H1 (cell line): ENCODE results near the gene SPECC1. TPM values are rescaled to one million over a fixed set of nuclear protein-coding genes. Genes with fewer than 3 reads are reported as not detected.

Source experiments
- CTCF ChIA-PET: fragments of 300-600 bp; sonication (Branson Sonifier 250); formaldehyde crosslinking; loops from one replicate; lab custom pipeline; 2021; ENCODE audit not compliant: partially characterized antibody; lab: Charles Lee
- POLR2A ChIA-PET: fragments of 300-600 bp; sonication (Branson Sonifier 250); formaldehyde crosslinking; loops from one replicate; lab custom pipeline; 2021; ENCODE audit warnings: inconsistent platforms; ENCODE audit not compliant: partially characterized antibody; lab: Charles Lee
- DNase-seq, 2 experiments: peaks; one replicate each; pipeline versions ENCODE4 v3.0.0 to v3.0.0-alpha.2; 2010 to 2022; ENCODE audit warnings: low spot score in 2 of 2, low read depth in 1 of 2, mixed read lengths in 1 of 2
- FAIRE-seq: peaks from 2 replicates; lab custom pipeline; 2011; peaks lifted over from hg19 to GRCh38; lab: Jason Lieb, UNC
- H2AFZ ChIP-seq: 2 replicates; pipeline ENCODE4 v1.8.1; 2012; ENCODE audit warnings: low read length, inconsistent platforms
- H2AK5ac ChIP-seq: 2 replicates; pipeline ENCODE4 v1.6.1; 2013; ENCODE audit warnings: low read depth, low read length
- H2BK120ac ChIP-seq: replicated peaks from 2 replicates; pipeline ENCODE3; 2013; ENCODE audit warnings: low read depth, low read length, inconsistent platforms
- H2BK12ac ChIP-seq: 2 replicates; pipeline ENCODE4 v1.6.1; 2013; ENCODE audit warnings: low read depth, low read length
- H2BK15ac ChIP-seq: 2 replicates; pipeline ENCODE4 v1.6.1; 2013; ENCODE audit warnings: low read length
- H2BK20ac ChIP-seq: 2 replicates; pipeline ENCODE4 v1.6.1; 2013; ENCODE audit warnings: low read length
- H2BK5ac ChIP-seq: 2 replicates; pipeline ENCODE4 v1.6.1; 2013; ENCODE audit warnings: low read depth, low read length
- H3K14ac ChIP-seq: 2 replicates; pipeline ENCODE4 v1.6.1; 2013; ENCODE audit warnings: inconsistent platforms; ENCODE audit not compliant: insufficient read length
- H3K18ac ChIP-seq: 2 replicates; pipeline ENCODE4 v1.6.1; 2013; ENCODE audit warnings: low read length; ENCODE audit errors: extremely low read depth
- H3K23ac ChIP-seq: 2 replicates; pipeline ENCODE4 v1.6.1; 2013; ENCODE audit warnings: inconsistent platforms; ENCODE audit not compliant: insufficient read length
- H3K23me2 ChIP-seq: 2 replicates; pipeline ENCODE4 v1.6.1; 2013; ENCODE audit warnings: low read depth, low read length
- H3K27ac ChIP-seq: 2 replicates; pipeline ENCODE4 v1.6.1; 2011; ENCODE audit warnings: low read depth, low read length, inconsistent platforms
- H3K27me3 ChIP-seq, 4 experiments: replicated peaks in 1 of 4; 1 replicate in 1 of 4; 2 replicates in 3 of 4; pipeline versions ENCODE4 v1.6.1 to v1.8.1; 2011 to 2013; ENCODE audit warnings: low read length in 3 of 4, mild to moderate bottlenecking in 3 of 4, inconsistent platforms in 2 of 4, mixed read lengths in 2 of 4, moderate library complexity in 1 of 4; ENCODE audit not compliant: control insufficient read depth in 3 of 4, insufficient read depth in 3 of 4; ENCODE audit errors: extremely low read depth in 1 of 4
- H3K36me3 ChIP-seq, 4 experiments: 2 replicates each; pipeline versions ENCODE4 v1.6.1 to v1.8.1; 2011 to 2013; ENCODE audit warnings: mild to moderate bottlenecking in 4 of 4, low read length in 3 of 4, moderate library complexity in 2 of 4, control low read depth in 1 of 4, inconsistent platforms in 1 of 4; ENCODE audit not compliant: insufficient read depth in 4 of 4, control insufficient read depth in 2 of 4
- H3K4ac ChIP-seq: replicated peaks from 2 replicates; pipeline ENCODE3; 2013; ENCODE audit warnings: low read length, low read depth, mixed read lengths, inconsistent platforms; ENCODE audit not compliant: insufficient read length
- H3K4me1 ChIP-seq, 4 experiments: replicated peaks in 1 of 4; 1 replicate in 1 of 4; 2 replicates in 3 of 4; pipeline versions ENCODE4 v1.6.1 to v1.8.1; 2011 to 2013; ENCODE audit warnings: low read length in 3 of 4, inconsistent platforms in 2 of 4, mixed read lengths in 1 of 4; ENCODE audit not compliant: insufficient read depth in 4 of 4, control insufficient read depth in 3 of 4
- H3K4me2 ChIP-seq, 2 experiments: 2 replicates each; pipeline versions ENCODE4 v1.6.1 to v1.8.1; 2011 to 2013; ENCODE audit warnings: low read depth in 2 of 2, low read length in 2 of 2, control low read depth in 1 of 2, inconsistent platforms in 1 of 2, mild to moderate bottlenecking in 1 of 2; ENCODE audit not compliant: insufficient read depth in 1 of 2
- H3K4me3 ChIP-seq, 4 experiments: fragments of 200-600, 300-600 bp in 1 of 4; sonication (generic), shearing (Covaris generic), sonication (Bioruptor Twin) in 1 of 4; 2 replicates each; pipeline versions ENCODE4 v1.5.1 to v1.8.1; 2011 to 2016; ENCODE audit warnings: low read length in 4 of 4, low read depth in 3 of 4, control low read depth in 2 of 4, inconsistent platforms in 2 of 4, mild to moderate bottlenecking in 2 of 4, mixed read lengths in 1 of 4, moderate library complexity in 1 of 4; ENCODE audit not compliant: insufficient read depth in 2 of 4; ENCODE audit errors: extremely low read depth in 1 of 4
- H3K56ac ChIP-seq: replicated peaks from 2 replicates; pipeline ENCODE3; 2013; ENCODE audit warnings: low read depth, mild to moderate bottlenecking, mixed read lengths, low read length, inconsistent platforms; ENCODE audit not compliant: insufficient read length
- H3K79me1 ChIP-seq: 2 replicates; pipeline ENCODE4 v1.6.1; 2013; ENCODE audit warnings: low read depth, low read length, control low read depth
- H3K79me2 ChIP-seq, 2 experiments: 2 replicates each; pipeline versions ENCODE4 v1.6.1 to v1.8.1; 2012 to 2013; ENCODE audit warnings: low read length in 2 of 2, mild to moderate bottlenecking in 2 of 2, inconsistent platforms in 1 of 2; ENCODE audit not compliant: insufficient read depth in 2 of 2, control insufficient read depth in 1 of 2
- H3K9ac ChIP-seq, 4 experiments: replicated peaks in 1 of 4; 1 replicate in 1 of 4; 2 replicates in 3 of 4; pipeline versions ENCODE4 v1.6.1 to v1.8.1; 2011 to 2013; ENCODE audit warnings: low read depth in 3 of 4, low read length in 3 of 4, control low read depth in 2 of 4, mild to moderate bottlenecking in 2 of 4, moderate library complexity in 2 of 4, inconsistent platforms in 1 of 4; ENCODE audit errors: extremely low read depth in 1 of 4
- H3K9me3 ChIP-seq, 2 experiments: 2 replicates each; pipeline versions ENCODE4 v1.6.1 to v1.8.1; 2012 to 2013; ENCODE audit warnings: mild to moderate bottlenecking in 2 of 2, moderate library complexity in 2 of 2, control low read depth in 1 of 2, inconsistent platforms in 1 of 2, low read depth in 1 of 2, low read length in 1 of 2, mixed read lengths in 1 of 2; ENCODE audit not compliant: insufficient read depth in 2 of 2
- H4K20me1 ChIP-seq, 2 experiments: replicated peaks in 1 of 2; 2 replicates each; pipeline versions ENCODE3 to v1.8.1; 2011 to 2013; ENCODE audit warnings: inconsistent platforms in 2 of 2, low read length in 2 of 2, mild to moderate bottlenecking in 1 of 2; ENCODE audit not compliant: insufficient read depth in 2 of 2, control insufficient read depth in 1 of 2
- H4K5ac ChIP-seq: 2 replicates; pipeline ENCODE4 v1.6.1; 2013; ENCODE audit warnings: low read length, low read depth, mixed read lengths, inconsistent platforms; ENCODE audit not compliant: insufficient read length
- H4K8ac ChIP-seq: 2 replicates; pipeline ENCODE4 v1.8.0; 2013; ENCODE audit warnings: mild to moderate bottlenecking, moderate library complexity, low read length, inconsistent platforms; ENCODE audit not compliant: insufficient read depth; ENCODE audit errors: extremely low read depth
- H4K91ac ChIP-seq: replicated peaks from 2 replicates; pipeline ENCODE3; 2013; ENCODE audit warnings: low read length, mixed read lengths, inconsistent platforms; ENCODE audit not compliant: insufficient read length
- POU5F1 ChIP-seq: IDR thresholded peaks from 2 replicates; pipeline ENCODE4 v1.6.1; 2011; ENCODE audit warnings: low read depth, mild to moderate bottlenecking, low read length, moderate library complexity
- whole genome bisulfite sequencing, 2 experiments: shearing (Covaris generic) in 1 of 2; methylation state at CpG; one replicate each; pipeline versions ENCODE4 v1.1.6 to v1.1.7; 2013 to 2015; ENCODE audit warnings: low lambda C conversion rate in 2 of 2, mixed read lengths in 2 of 2, inconsistent platforms in 1 of 2, low coverage in 1 of 2, missing lambda C conversion rate in 1 of 2; ENCODE audit not compliant: insufficient replicate concordance in 2 of 2, insufficient coverage in 1 of 2, insufficient read length in 1 of 2; ENCODE audit errors: extremely low coverage in 1 of 2, missing lambda C conversion rate in 1 of 2; 5-methylcytosine and 5-hydroxymethylcytosine counted together
- polyA plus RNA-seq, 7 experiments: library from polyadenylated mRNA; depleted of rRNA in 3 of 7; stranded (reverse) in 5 of 7; unstranded in 2 of 7; fragments of >200 nt in 5 of 7; fragments of 200-250 nt in 2 of 7; gene quantifications; 1 replicate in 5 of 7; 2 replicates in 1 of 7; 4 replicates in 1 of 7; pipeline versions ENCODE4 v1.2.1 to v1.2.3, GENCODE V29; 2011 to 2013; ENCODE audit warnings: missing spikeins in 2 of 7, mixed read lengths in 2 of 7
- total RNA-seq: library from RNA; stranded (reverse); fragmentation: NEBNext Ultra II Directional; extraction: Animal tissue kit (Norgen Biotek cat#: 25700); gene quantifications from 2 replicates; pipeline ENCODE4 v1.2.1, GENCODE V29; 2021

Gene SPECC1
- total and polyA plus RNA-seq, 2 of the 8 experiments (the other 6 are each of a cell fraction or from before 2014, with no cell fraction given): 35.8 to 87.9 TPM

DNA sequence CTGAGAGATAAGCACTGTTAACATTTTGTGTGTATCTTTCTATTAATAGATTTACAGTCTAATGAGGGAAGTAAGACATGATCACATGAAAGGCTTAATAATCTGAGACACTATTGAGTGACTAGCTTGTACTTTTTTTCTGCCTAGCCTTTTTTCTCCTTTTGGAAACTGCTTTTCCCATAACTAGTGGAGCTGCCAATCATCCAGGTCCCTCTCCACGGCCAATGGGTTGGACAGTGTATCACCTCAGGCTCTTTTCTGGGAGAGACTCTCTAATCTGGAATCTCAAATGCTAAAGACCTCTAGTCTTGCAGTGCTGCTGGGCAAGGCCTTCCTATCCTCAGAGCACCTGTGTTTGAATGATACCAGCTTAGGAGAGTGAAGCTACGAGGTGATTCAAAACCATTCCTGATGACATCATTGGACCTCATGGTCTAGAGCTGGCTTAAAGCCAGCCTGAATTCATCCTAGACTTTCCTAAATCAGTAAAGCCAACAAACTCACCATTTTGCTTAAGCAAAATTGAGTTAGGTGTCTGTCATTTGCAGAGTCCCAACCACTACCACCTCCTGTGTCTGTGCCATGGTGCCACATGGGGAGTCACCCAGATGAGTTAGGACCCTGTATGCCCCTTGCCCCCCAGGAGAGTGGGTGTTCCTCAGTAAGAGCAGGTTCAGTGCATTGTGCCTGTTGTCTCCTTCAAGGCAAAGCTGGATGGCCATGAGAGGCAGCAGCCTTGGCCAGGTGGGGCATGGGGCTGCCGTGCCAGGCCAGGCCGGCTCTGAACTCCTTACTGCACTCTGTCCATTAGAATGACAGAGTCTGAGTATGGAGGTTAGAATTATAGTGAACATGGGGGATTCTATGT is 62.9 kb downstream of the SPECC1 start:
- Histone ChIP-seq H4K20me1 (no peaks in the 10 kb centered on the region), H3K18ac (no peak overlapping the region), H4K8ac (no peak overlapping the region; the same call in 1 of the 2 replicates), H2BK120ac (no peak overlapping the region), H3K56ac (no peak overlapping the region), H3K4me2 (no peak overlapping the region), H3K9ac (no peak overlapping the region), H3K79me1 (no peaks in the 10 kb centered on the region), H3K27ac (no peak overlapping the region), H3K4ac (no peak overlapping the region), H2BK12ac (no peak overlapping the region; the same call in 1 of the 2 replicates), H3K14ac (no peak overlapping the region), H2AK5ac (0 out of 2 replicates have a peak overlapping the region, but pooled peaks have one; percentile 6), H2BK20ac (no peak overlapping the region), H2AFZ (no peak overlapping the region), H2BK15ac (no peak overlapping the region), H3K23me2 (no peaks in the 10 kb centered on the region), H4K5ac (no peak overlapping the region), H4K91ac (no peak overlapping the region), H3K9me3 (no peaks in the 10 kb centered on the region), H3K36me3 (no peaks in the 10 kb centered on the region), H3K79me2 (no peaks in the 10 kb centered on the region), H3K4me3 (no peak overlapping the region), H3K23ac (no peak overlapping the region), H3K4me1 (peaks cover 0 to 5% (median 1%) of the 10 kb centered on the region in 4 experiments; a peak in 2 of 7 replicates), H2BK5ac (no peak overlapping the region), H3K27me3 (no peaks in the 10 kb centered on the region)
- CTCF ChIA-PET: interaction anchor here (1.0 to 1.4 kb wide), 3 partner anchors 24 to 63 kb away, joined by 3 read pairs; partner anchors contain the start of gene SPECC1
- FAIRE-seq (no peak), DNase-seq (no peak)
- 91% methylated on average over 4 of the region's 4 CpGs; no CpG with 5 or more reads in 1 of the 2 experiments for WGBS, 2 experiments
- POLR2A ChIA-PET: interaction anchor here (0.6 kb wide), 1 partner anchor 98 kb away, joined by 6 read pairs; no protein-coding TSS in a partner anchor
- TF ChIP-seq POU5F1: no peak
